GM23338 (cell line): ENCODE data around the gene PPP2R2D. TPM values are rescaled to one million over a fixed set of nuclear protein-coding genes. Genes with fewer than 3 reads are reported as not detected.

Source experiments
- ATAC-seq: fragments of 200-7000 bp; cut with Tn5 transposase; 3 replicates; pipeline ENCODE4 v1.9.1; 2020
- DNase-seq: peaks from one replicate; pipeline ENCODE4 v3.0.0-alpha.2; 2015; ENCODE audit warnings: low spot score
- H2AFZ ChIP-seq: fragments of 200-600 bp; sonication (generic); 2 replicates; pipeline ENCODE4 v1.8.0; 2016; ENCODE audit warnings: antibody characterized with exemption, mild to moderate bottlenecking, moderate library complexity
- H3F3A ChIP-seq: fragments of 200-600 bp; sonication (generic); replicated peaks from 2 replicates; pipeline ENCODE4 v1.8.0; 2017; ENCODE audit warnings: antibody characterized with exemption, mixed run types, low read depth
- H3K27ac ChIP-seq: fragments of 200-600 bp; sonication (generic); 2 replicates; pipeline ENCODE4 v1.6.1; 2016; ENCODE audit warnings: low read depth
- H3K27me3 ChIP-seq: fragments of 200-600 bp; sonication (generic); 2 replicates; pipeline ENCODE4 v1.8.0; 2016; ENCODE audit warnings: mild to moderate bottlenecking, mixed run types, moderate library complexity; ENCODE audit not compliant: insufficient read depth
- H3K36me3 ChIP-seq: fragments of 200-600 bp; sonication (generic); 2 replicates; pipeline ENCODE4 v1.8.0; 2016; ENCODE audit warnings: mild to moderate bottlenecking; ENCODE audit not compliant: insufficient read depth
- H3K4me1 ChIP-seq: fragments of 200-600 bp; sonication (generic); 2 replicates; pipeline ENCODE4 v1.8.0; 2016; ENCODE audit warnings: mild to moderate bottlenecking, moderate library complexity; ENCODE audit not compliant: insufficient read depth
- H3K4me2 ChIP-seq: fragments of 200-600 bp; sonication (generic); 2 replicates; pipeline ENCODE4 v1.7.1; 2017; ENCODE audit warnings: mixed run types
- H3K4me3 ChIP-seq: fragments of 200-600 bp; sonication (generic); 2 replicates; pipeline ENCODE4 v1.6.1; 2016; ENCODE audit warnings: mixed run types
- H3K79me2 ChIP-seq: fragments of 200-600 bp; sonication (generic); replicated peaks from 2 replicates; pipeline ENCODE4 v1.8.0; 2017; ENCODE audit warnings: mild to moderate bottlenecking; ENCODE audit not compliant: insufficient read depth
- H3K9me2 ChIP-seq: fragments of 200-600 bp; sonication (generic); 2 replicates; pipeline ENCODE4 v1.8.0; 2017; ENCODE audit not compliant: insufficient read depth
- H4K20me1 ChIP-seq: fragments of 200-600 bp; sonication (generic); replicated peaks from 2 replicates; pipeline ENCODE4 v1.8.0; 2017; ENCODE audit warnings: mild to moderate bottlenecking; ENCODE audit not compliant: insufficient read depth
- H3K27ac Mint-ChIP-seq: 2 replicates; pipeline ENCODE4 v1.8.0; 2020; ENCODE audit warnings: inconsistent platforms, mild to moderate bottlenecking, moderate library complexity, mixed read lengths
- H3K27me3 Mint-ChIP-seq: 3 replicates; pipeline ENCODE4 v1.8.0; 2022; ENCODE audit warnings: low read depth, mild to moderate bottlenecking, moderate library complexity, mixed read lengths, inconsistent platforms; ENCODE audit not compliant: insufficient read depth, poor library complexity
- H3K36me3 Mint-ChIP-seq: 3 replicates; pipeline ENCODE4 v1.8.0; 2021; ENCODE audit warnings: low read depth, mild to moderate bottlenecking, inconsistent platforms, moderate library complexity, mixed read lengths
- H3K4me1 Mint-ChIP-seq: 3 replicates; pipeline ENCODE4 v1.8.0; 2020; ENCODE audit warnings: mild to moderate bottlenecking, inconsistent platforms, mixed read lengths
- H3K4me3 Mint-ChIP-seq: 3 replicates; pipeline ENCODE4 v1.8.0; 2021; ENCODE audit warnings: moderate library complexity, mild to moderate bottlenecking, inconsistent platforms, mixed read lengths
- H3K9me3 Mint-ChIP-seq: 3 replicates; pipeline ENCODE4 v1.8.0; 2020; ENCODE audit warnings: moderate library complexity, mild to moderate bottlenecking, inconsistent platforms, mixed read lengths
- CREB1 ChIP-seq: fragments of 250-450 bp; sonication (Bioruptor Pico); IDR thresholded peaks from 2 replicates; pipeline ENCODE4 v1.5.0; 2020; ENCODE audit warnings: low read depth, mild to moderate bottlenecking, moderate library complexity
- EZH2 ChIP-seq: fragments of 200-600 bp; sonication (generic); IDR thresholded peaks from one replicate; pipeline ENCODE4 v1.8.0; 2017; ENCODE audit warnings: antibody characterized with exemption, mild to moderate bottlenecking, low read depth; ENCODE audit not compliant: unreplicated experiment
- EZH2phosphoT487 ChIP-seq: fragments of 200-600 bp; sonication (generic); IDR thresholded peaks from one replicate; pipeline ENCODE4 v1.8.1; 2018; ENCODE audit warnings: antibody characterized with exemption; ENCODE audit not compliant: unreplicated experiment
- JUNB ChIP-seq: IDR thresholded peaks from one replicate; pipeline ENCODE4 v1.6.1; 2016; ENCODE audit warnings: antibody characterized with exemption; ENCODE audit not compliant: unreplicated experiment
- NANOG ChIP-seq: IDR thresholded peaks from 2 replicates; pipeline ENCODE4 v1.6.1; 2016; ENCODE audit warnings: antibody characterized with exemption, borderline replicate concordance
- POLR2AphosphoS5 ChIP-seq: IDR thresholded peaks from 2 replicates; pipeline ENCODE4 v1.6.1; 2016; ENCODE audit warnings: antibody characterized with exemption, low read depth
- STAT1 ChIP-seq: IDR thresholded peaks from one replicate; pipeline ENCODE4 v1.6.1; 2016; ENCODE audit warnings: antibody characterized with exemption; ENCODE audit not compliant: unreplicated experiment
- ZNF114 ChIP-seq: fragments of 250-450 bp; sonication (Bioruptor Pico); IDR thresholded peaks from 2 replicates; pipeline ENCODE4 v1.5.0; 2020; ENCODE audit warnings: mild to moderate bottlenecking, moderate library complexity
- ZNF331 ChIP-seq: fragments of 250-450 bp; sonication (Bioruptor Pico); IDR thresholded peaks from 2 replicates; pipeline ENCODE4 v1.5.0; 2020; ENCODE audit warnings: low read depth, mild to moderate bottlenecking, moderate library complexity
- polyA plus RNA-seq: library from polyadenylated mRNA; unstranded; fragments of >200 nt; fragmentation: Nextera tagmentation; extraction: Ambion mirVana; gene quantifications from 2 replicates; pipeline ENCODE4 v1.2.1, GENCODE V29; 2016
- total RNA-seq: library from RNA; depleted of rRNA; stranded (reverse); fragments of >200 nt; shearing (Covaris generic); gene quantifications from 2 replicates; pipeline ENCODE4 v1.2.3, GENCODE V29; 2014
- TF ChIP-seq, protein P1 (sequence below): IDR thresholded peaks from one replicate; pipeline ENCODE4 v1.6.1; 2018; ENCODE audit warnings: antibody characterized with exemption; ENCODE audit not compliant: unreplicated experiment
- TF ChIP-seq, protein P2 (sequence below), 2 experiments: fragments of 200-600 bp in 1 of 2; sonication (generic) in 1 of 2; conservative IDR thresholded peaks; 2 replicates each; pipeline versions ENCODE4 v1.5.1 to v1.6.1; 2016 to 2017; ENCODE audit warnings: antibody characterized with exemption in 2 of 2, low read depth in 2 of 2, mild to moderate bottlenecking in 2 of 2, moderate library complexity in 1 of 2
- TF ChIP-seq, protein P3 (sequence below): IDR thresholded peaks from 2 replicates; pipeline ENCODE4 v1.6.1; 2016; ENCODE audit warnings: antibody characterized with exemption
- TF ChIP-seq, protein P4 (sequence below): fragments of 250-450 bp; sonication (Bioruptor Pico); IDR thresholded peaks from 2 replicates; pipeline ENCODE4 v1.5.0; 2020; ENCODE audit warnings: mild to moderate bottlenecking, moderate library complexity

PPP2R2D gene
- total and polyA plus RNA-seq, 2 experiments from 2014 or later, result 28.8 to 33.7 TPM

DNA sequence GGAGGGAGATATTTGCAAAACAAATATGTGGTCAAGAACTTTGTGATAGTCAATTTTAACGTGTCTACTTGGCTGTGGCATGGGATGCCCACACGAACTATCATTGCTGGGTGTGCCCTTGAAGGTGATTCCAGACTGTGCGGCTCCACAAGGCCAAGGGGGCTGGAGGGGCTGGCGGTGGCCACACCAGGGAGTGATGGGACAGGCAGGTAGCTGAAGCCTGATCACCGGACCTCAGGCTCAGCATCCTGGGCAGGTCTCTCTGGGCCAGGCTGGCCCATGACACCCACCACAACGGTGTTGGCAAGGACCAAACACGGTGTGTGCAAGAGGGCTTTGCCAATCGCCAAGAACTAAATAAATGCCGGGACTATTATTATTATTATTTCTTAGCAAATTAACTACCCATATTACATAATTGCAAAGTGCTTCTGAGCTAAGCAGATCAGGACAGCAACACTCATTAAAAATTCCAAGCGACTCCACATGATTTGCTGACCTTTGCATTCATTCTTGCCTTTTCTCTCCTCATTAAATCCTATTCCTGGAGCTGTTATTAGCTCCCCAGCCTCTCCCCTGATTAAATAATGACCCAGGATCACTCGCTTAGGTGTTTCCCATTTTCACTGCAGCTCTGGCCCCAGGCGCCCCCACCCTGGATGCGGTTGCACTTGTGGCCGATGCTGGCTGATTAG lies 35.4 kb upstream of the PPP2R2D start:
- DNase-seq, result no peak
- Histone ChIP-seq H3K36me3 (no peaks in the 10 kb centered on the region), H4K20me1 (no peaks in the 10 kb centered on the region), H3K79me2 (no peaks in the 10 kb centered on the region), H3K27ac (no peak overlapping the region), H2AFZ (no peak overlapping the region), H3K9me2 (no peaks in the 10 kb centered on the region), H3F3A (no peaks in the 10 kb centered on the region), H3K4me3 (no peak overlapping the region), H3K4me1 (no peaks in the 10 kb centered on the region), H3K27me3 (no peaks in the 10 kb centered on the region), H3K4me2 (no peak overlapping the region)
- H3K9me3 Mint-ChIP-seq, result peaks cover 11% of the 10 kb centered on the region
- peaks cover 9% of the 10 kb centered on the region for H3K27me3 Mint-ChIP-seq
- H3K4me3 Mint-ChIP-seq, result no peak overlapping the region
- no peak for TF ChIP-seq ZNF331 (CRISPR knock-in tag)
- TF ChIP-seq STAT1, result no peak
- no peak for TF ChIP-seq CREB1 (CRISPR knock-in tag)
- TF ChIP-seq, protein P1, sequence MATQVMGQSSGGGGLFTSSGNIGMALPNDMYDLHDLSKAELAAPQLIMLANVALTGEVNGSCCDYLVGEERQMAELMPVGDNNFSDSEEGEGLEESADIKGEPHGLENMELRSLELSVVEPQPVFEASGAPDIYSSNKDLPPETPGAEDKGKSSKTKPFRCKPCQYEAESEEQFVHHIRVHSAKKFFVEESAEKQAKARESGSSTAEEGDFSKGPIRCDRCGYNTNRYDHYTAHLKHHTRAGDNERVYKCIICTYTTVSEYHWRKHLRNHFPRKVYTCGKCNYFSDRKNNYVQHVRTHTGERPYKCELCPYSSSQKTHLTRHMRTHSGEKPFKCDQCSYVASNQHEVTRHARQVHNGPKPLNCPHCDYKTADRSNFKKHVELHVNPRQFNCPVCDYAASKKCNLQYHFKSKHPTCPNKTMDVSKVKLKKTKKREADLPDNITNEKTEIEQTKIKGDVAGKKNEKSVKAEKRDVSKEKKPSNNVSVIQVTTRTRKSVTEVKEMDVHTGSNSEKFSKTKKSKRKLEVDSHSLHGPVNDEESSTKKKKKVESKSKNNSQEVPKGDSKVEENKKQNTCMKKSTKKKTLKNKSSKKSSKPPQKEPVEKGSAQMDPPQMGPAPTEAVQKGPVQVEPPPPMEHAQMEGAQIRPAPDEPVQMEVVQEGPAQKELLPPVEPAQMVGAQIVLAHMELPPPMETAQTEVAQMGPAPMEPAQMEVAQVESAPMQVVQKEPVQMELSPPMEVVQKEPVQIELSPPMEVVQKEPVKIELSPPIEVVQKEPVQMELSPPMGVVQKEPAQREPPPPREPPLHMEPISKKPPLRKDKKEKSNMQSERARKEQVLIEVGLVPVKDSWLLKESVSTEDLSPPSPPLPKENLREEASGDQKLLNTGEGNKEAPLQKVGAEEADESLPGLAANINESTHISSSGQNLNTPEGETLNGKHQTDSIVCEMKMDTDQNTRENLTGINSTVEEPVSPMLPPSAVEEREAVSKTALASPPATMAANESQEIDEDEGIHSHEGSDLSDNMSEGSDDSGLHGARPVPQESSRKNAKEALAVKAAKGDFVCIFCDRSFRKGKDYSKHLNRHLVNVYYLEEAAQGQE, result no peak
- TF ChIP-seq POLR2AphosphoS5, result no peak
- no peak for TF ChIP-seq NANOG
- TF ChIP-seq ZNF114 (CRISPR knock-in tag), result no peak
- TF ChIP-seq, protein P2, sequence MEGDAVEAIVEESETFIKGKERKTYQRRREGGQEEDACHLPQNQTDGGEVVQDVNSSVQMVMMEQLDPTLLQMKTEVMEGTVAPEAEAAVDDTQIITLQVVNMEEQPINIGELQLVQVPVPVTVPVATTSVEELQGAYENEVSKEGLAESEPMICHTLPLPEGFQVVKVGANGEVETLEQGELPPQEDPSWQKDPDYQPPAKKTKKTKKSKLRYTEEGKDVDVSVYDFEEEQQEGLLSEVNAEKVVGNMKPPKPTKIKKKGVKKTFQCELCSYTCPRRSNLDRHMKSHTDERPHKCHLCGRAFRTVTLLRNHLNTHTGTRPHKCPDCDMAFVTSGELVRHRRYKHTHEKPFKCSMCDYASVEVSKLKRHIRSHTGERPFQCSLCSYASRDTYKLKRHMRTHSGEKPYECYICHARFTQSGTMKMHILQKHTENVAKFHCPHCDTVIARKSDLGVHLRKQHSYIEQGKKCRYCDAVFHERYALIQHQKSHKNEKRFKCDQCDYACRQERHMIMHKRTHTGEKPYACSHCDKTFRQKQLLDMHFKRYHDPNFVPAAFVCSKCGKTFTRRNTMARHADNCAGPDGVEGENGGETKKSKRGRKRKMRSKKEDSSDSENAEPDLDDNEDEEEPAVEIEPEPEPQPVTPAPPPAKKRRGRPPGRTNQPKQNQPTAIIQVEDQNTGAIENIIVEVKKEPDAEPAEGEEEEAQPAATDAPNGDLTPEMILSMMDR (conservative IDR thresholded peaks at IDR 0.05; ENCODE audit: low read depth in 2 of 2), result no peak
- TF ChIP-seq, protein P3, sequence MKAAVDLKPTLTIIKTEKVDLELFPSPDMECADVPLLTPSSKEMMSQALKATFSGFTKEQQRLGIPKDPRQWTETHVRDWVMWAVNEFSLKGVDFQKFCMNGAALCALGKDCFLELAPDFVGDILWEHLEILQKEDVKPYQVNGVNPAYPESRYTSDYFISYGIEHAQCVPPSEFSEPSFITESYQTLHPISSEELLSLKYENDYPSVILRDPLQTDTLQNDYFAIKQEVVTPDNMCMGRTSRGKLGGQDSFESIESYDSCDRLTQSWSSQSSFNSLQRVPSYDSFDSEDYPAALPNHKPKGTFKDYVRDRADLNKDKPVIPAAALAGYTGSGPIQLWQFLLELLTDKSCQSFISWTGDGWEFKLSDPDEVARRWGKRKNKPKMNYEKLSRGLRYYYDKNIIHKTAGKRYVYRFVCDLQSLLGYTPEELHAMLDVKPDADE, result no peak
- TF ChIP-seq EZH2, result no peak
- TF ChIP-seq, protein P4, sequence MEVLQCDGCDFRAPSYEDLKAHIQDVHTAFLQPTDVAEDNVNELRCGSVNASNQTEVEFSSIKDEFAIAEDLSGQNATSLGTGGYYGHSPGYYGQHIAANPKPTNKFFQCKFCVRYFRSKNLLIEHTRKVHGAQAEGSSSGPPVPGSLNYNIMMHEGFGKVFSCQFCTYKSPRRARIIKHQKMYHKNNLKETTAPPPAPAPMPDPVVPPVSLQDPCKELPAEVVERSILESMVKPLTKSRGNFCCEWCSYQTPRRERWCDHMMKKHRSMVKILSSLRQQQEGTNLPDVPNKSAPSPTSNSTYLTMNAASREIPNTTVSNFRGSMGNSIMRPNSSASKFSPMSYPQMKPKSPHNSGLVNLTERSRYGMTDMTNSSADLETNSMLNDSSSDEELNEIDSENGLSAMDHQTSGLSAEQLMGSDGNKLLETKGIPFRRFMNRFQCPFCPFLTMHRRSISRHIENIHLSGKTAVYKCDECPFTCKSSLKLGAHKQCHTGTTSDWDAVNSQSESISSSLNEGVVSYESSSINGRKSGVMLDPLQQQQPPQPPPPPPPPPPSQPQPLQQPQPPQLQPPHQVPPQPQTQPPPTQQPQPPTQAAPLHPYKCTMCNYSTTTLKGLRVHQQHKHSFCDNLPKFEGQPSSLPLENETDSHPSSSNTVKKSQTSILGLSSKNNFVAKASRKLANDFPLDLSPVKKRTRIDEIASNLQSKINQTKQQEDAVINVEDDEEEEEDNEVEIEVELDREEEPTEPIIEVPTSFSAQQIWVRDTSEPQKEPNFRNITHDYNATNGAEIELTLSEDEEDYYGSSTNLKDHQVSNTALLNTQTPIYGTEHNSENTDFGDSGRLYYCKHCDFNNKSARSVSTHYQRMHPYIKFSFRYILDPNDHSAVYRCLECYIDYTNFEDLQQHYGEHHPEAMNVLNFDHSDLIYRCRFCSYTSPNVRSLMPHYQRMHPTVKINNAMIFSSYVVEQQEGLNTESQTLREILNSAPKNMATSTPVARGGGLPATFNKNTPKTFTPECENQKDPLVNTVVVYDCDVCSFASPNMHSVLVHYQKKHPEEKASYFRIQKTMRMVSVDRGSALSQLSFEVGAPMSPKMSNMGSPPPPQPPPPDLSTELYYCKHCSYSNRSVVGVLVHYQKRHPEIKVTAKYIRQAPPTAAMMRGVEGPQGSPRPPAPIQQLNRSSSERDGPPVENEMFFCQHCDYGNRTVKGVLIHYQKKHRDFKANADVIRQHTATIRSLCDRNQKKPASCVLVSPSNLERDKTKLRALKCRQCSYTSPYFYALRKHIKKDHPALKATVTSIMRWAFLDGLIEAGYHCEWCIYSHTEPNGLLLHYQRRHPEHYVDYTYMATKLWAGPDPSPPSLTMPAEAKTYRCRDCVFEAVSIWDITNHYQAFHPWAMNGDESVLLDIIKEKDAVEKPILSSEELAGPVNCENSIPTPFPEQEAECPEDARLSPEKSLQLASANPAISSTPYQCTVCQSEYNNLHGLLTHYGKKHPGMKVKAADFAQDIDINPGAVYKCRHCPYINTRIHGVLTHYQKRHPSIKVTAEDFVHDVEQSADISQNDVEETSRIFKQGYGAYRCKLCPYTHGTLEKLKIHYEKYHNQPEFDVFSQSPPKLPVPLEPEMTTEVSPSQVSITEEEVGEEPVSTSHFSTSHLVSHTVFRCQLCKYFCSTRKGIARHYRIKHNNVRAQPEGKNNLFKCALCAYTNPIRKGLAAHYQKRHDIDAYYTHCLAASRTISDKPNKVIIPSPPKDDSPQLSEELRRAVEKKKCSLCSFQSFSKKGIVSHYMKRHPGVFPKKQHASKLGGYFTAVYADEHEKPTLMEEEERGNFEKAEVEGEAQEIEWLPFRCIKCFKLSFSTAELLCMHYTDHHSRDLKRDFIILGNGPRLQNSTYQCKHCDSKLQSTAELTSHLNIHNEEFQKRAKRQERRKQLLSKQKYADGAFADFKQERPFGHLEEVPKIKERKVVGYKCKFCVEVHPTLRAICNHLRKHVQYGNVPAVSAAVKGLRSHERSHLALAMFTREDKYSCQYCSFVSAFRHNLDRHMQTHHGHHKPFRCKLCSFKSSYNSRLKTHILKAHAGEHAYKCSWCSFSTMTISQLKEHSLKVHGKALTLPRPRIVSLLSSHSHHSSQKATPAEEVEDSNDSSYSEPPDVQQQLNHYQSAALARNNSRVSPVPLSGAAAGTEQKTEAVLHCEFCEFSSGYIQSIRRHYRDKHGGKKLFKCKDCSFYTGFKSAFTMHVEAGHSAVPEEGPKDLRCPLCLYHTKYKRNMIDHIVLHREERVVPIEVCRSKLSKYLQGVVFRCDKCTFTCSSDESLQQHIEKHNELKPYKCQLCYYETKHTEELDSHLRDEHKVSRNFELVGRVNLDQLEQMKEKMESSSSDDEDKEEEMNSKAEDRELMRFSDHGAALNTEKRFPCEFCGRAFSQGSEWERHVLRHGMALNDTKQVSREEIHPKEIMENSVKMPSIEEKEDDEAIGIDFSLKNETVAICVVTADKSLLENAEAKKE, result no peak
- no peak for TF ChIP-seq JUNB
- no peak for TF ChIP-seq EZH2phosphoT487
- H3K27ac Mint-ChIP-seq, result no peak overlapping the region
- ATAC-seq, result no peak
- peaks cover 8% of the 10 kb centered on the region; the same call in 2 of the 3 replicates for H3K36me3 Mint-ChIP-seq
- H3K4me1 Mint-ChIP-seq, result no peaks in the 10 kb centered on the region
